PC-9 (cell line): ENCODE data around the gene WASF1. TPM values are rescaled to one million over a fixed set of nuclear protein-coding genes. Genes with fewer than 3 reads are reported as not detected.
A peak's percentile ranks its signal among the peaks of the same experiment; 100 is the strongest.

ENCODE experiments used
- Bru-seq: library from RNA; stranded (reverse); fragments of 400-500 nt; gene quantifications from one replicate; lab custom pipeline; 2021; lab: Mats Ljungman, UMichigan
- BruChase-seq, 2 experiments: library from RNA; stranded (reverse); fragments of 400-500 nt; gene quantifications; one replicate each; lab custom pipeline; 2021; lab: Mats Ljungman, UMichigan
- BruUV-seq: library from RNA; stranded (reverse); fragments of 400-500 nt; replicated peaks from 2 replicates; lab custom pipeline; 2021; lab: Mats Ljungman, UMichigan
- CTCF ChIA-PET: fragments of 300-600 bp; sonication (Branson Sonifier 250); formaldehyde crosslinking; loops from one replicate; lab custom pipeline; 2022; ENCODE audit warnings: antibody characterized with exemption; lab: Charles Lee
- POLR2A ChIA-PET: fragments of 300-600 bp; sonication (Branson Sonifier 250); formaldehyde crosslinking; loops from one replicate; lab custom pipeline; 2022; ENCODE audit warnings: antibody characterized with exemption; ENCODE audit not compliant: unreplicated experiment; lab: Charles Lee
- DNase-seq, 2 experiments: peaks; one replicate each; pipeline versions ENCODE4 v3.0.0 to v3.0.0-alpha.2; 2015 to 2022; ENCODE audit warnings: mixed read lengths in 1 of 2
- H2AFZ ChIP-seq: fragments of 200-600 bp; sonication (generic); 2 replicates; pipeline ENCODE4 v1.8.1; 2017; ENCODE audit warnings: antibody characterized with exemption
- H3F3A ChIP-seq: fragments of 200-600 bp; sonication (generic); 2 replicates; pipeline ENCODE4 v1.8.1; 2017; ENCODE audit warnings: antibody characterized with exemption, mild to moderate bottlenecking, low read depth; ENCODE audit not compliant: insufficient read depth
- H3K27ac ChIP-seq: fragments of 200-600 bp; sonication (generic); 2 replicates; pipeline ENCODE4 v1.6.1; 2016; ENCODE audit warnings: mixed run types
- H3K27me3 ChIP-seq: fragments of 200-600 bp; sonication (generic); 2 replicates; pipeline ENCODE4 v1.6.1; 2016; ENCODE audit warnings: low read depth, mixed run types; ENCODE audit not compliant: insufficient read depth
- H3K36me3 ChIP-seq: fragments of 200-600 bp; sonication (generic); 2 replicates; pipeline ENCODE4 v1.6.1; 2016; ENCODE audit warnings: low read depth, mixed run types
- H3K4me1 ChIP-seq: fragments of 200-600 bp; sonication (generic); replicated peaks from 2 replicates; pipeline ENCODE4 v1.6.1; 2016; ENCODE audit warnings: mixed run types; ENCODE audit not compliant: insufficient read depth
- H3K4me2 ChIP-seq: fragments of 200-600 bp; sonication (generic); 2 replicates; pipeline ENCODE4 v1.6.1; 2017; ENCODE audit warnings: mixed run types
- H3K4me3 ChIP-seq: fragments of 200-600 bp; sonication (generic); 2 replicates; pipeline ENCODE4 v1.6.1; 2016; ENCODE audit warnings: mixed run types
- H3K79me2 ChIP-seq: fragments of 200-600 bp; sonication (generic); 2 replicates; pipeline ENCODE4 v1.6.1; 2017; ENCODE audit warnings: low read depth, mixed run types
- H3K9me2 ChIP-seq: fragments of 200-600 bp; sonication (generic); 2 replicates; pipeline ENCODE4 v1.8.1; 2017; ENCODE audit warnings: mild to moderate bottlenecking; ENCODE audit not compliant: insufficient read depth
- H3K9me3 ChIP-seq: fragments of 200-600 bp; sonication (generic); 2 replicates; pipeline ENCODE4 v1.8.1; 2016; ENCODE audit warnings: low read depth; ENCODE audit not compliant: insufficient read depth
- H4K20me1 ChIP-seq: fragments of 200-600 bp; sonication (generic); 2 replicates; pipeline ENCODE4 v1.8.1; 2017; ENCODE audit not compliant: insufficient read depth
- EZH2 ChIP-seq: fragments of 200-600 bp; sonication (generic); IDR thresholded peaks from 2 replicates; pipeline ENCODE4 v1.8.0; 2017; ENCODE audit warnings: antibody characterized with exemption, low read depth
- intact Hi-C: fragments of 100-400 bp; cut with micrococcal nuclease; formaldehyde crosslinking; loops from one replicate; pipeline ENCODE4 v1.10.0; 2022; ENCODE audit not compliant: unreplicated experiment
- long read RNA-seq: library from polyadenylated mRNA; stranded (forward); transcript quantifications from one replicate; pipeline ENCODE4 v2.0.0, GENCODE V29; 2022
- total RNA-seq: library from RNA; stranded (reverse); gene quantifications from 2 replicates; pipeline ENCODE4 v1.2.3, GENCODE V29; 2021
- TF ChIP-seq, protein P1 (sequence below): fragments of 200-600 bp; sonication (generic); conservative IDR thresholded peaks from 2 replicates; pipeline ENCODE4 v1.6.1; 2017; ENCODE audit warnings: mixed run types, antibody characterized with exemption, mild to moderate bottlenecking, moderate library complexity

WASF1 gene
- 14.8 and 17.0 TPM in 2 replicates for total RNA-seq
- Bru-seq, nascent RNA, result percentile 69 among the genes with signal in this experiment
- percentile 69 among the genes with signal in this experiment for BruChase-seq, experiment 1, labeled RNA remaining after a 2-hour chase
- BruChase-seq, experiment 2, labeled RNA remaining after a 6-hour chase, result percentile 60 among the genes with signal in this experiment
- long read RNA-seq, transcript WASF1-202 (10 exons, 3,075 nt), result minor isoform, 5 of 33 reads
- long read RNA-seq, transcript WASF1-205 (9 exons, 2,675 nt), result major isoform, 13 of 33 reads
- long read RNA-seq, partial matches to known transcripts, result 5 of 33 reads
- long read RNA-seq, other reads (novel, unspliced or antisense), result 9 of 33 reads

DNA sequence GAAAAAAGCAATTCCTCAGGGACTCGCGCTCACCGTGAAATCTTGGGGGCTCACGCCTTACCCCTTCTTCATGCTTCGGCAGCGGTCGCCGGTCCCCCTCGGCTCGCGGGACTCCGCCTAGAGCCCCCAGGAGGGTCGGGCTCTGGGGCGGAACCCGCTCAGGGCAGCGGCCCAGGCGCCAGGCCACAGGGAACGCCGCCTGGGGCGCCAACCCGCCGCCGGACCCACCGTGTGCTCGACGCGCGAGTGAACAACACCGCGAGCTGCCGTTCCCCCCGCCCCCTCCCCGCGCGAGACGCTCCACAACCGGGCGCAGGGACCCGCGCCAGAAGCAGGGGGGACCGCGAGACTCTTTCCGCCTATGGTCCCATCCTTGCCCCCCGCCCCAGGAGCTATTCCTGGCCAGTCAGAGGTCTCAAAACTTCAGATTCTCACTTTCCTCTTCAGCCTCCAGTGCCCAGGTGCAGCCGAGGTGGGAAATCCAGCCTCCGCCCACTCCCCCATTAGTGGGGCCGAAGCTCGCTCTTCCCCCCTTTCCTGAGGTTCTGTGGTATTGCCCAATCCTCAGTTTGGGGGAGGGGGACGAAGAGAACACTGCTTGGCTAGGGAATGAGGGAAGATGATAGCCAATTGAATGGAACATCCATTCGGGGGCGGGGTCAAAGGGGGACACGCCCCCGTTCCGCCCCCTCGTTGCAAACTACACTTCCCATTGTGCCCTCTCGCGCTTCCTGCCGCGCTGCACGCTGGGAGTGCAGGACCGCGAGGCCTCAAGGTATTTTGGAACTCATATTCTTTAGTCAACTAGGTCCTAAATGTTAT, at the start of gene WASF1:
Gene WASF1, minus strand, starts transcription at position 265 of the 822 bp plus-strand sequence. CDS start 52,069 bp downstream, outside the sequence.
- Histone ChIP-seq H2AFZ (peak within 1 kb of the TSS; percentile 97), H3K4me2 (peak within 1 kb of the TSS; percentile 85), H3K4me1 (peaks cover 33% of the 10 kb centered on the region), H3K9me2 (no peaks in the 10 kb centered on the region), H3K27ac (peak within 1 kb of the TSS; percentile 6), H3F3A (peaks cover 3% of the 10 kb centered on the region; the same call in 1 of the 2 replicates), H3K79me2 (peaks cover 68% of the 10 kb centered on the region), H3K27me3 (no peaks in the 10 kb centered on the region), H3K4me3 (peak within 1 kb of the TSS; percentile 72), H3K36me3 (no peaks in the 10 kb centered on the region; the same call in 1 of the 2 replicates), H4K20me1 (peaks cover 19% of the 10 kb centered on the region), H3K9me3 (no peaks in the 10 kb centered on the region)
- no TSS peak for BruUV-seq
- no peak for TF ChIP-seq EZH2
- TF ChIP-seq, protein P1, sequence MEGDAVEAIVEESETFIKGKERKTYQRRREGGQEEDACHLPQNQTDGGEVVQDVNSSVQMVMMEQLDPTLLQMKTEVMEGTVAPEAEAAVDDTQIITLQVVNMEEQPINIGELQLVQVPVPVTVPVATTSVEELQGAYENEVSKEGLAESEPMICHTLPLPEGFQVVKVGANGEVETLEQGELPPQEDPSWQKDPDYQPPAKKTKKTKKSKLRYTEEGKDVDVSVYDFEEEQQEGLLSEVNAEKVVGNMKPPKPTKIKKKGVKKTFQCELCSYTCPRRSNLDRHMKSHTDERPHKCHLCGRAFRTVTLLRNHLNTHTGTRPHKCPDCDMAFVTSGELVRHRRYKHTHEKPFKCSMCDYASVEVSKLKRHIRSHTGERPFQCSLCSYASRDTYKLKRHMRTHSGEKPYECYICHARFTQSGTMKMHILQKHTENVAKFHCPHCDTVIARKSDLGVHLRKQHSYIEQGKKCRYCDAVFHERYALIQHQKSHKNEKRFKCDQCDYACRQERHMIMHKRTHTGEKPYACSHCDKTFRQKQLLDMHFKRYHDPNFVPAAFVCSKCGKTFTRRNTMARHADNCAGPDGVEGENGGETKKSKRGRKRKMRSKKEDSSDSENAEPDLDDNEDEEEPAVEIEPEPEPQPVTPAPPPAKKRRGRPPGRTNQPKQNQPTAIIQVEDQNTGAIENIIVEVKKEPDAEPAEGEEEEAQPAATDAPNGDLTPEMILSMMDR, result no peak
- POLR2A ChIA-PET, result interaction anchor here (0.5 to 0.7 kb wide), 2 partner anchors 312 to 739 kb away, joined by 7 to 10 read pairs; no protein-coding TSS in a partner anchor
- peak; percentile 92 to 97 for DNase-seq
- intact Hi-C loops, result loop anchor here (5.0 kb wide), 1 partner anchor 213 kb away; no protein-coding TSS in a partner anchor
- CTCF ChIA-PET, result interaction anchor here (0.6 kb wide), 3 partner anchors 213 to 1085 kb away, joined by 3 to 5 read pairs (median 4); partner anchors contain the start of gene SESN1

DNA sequence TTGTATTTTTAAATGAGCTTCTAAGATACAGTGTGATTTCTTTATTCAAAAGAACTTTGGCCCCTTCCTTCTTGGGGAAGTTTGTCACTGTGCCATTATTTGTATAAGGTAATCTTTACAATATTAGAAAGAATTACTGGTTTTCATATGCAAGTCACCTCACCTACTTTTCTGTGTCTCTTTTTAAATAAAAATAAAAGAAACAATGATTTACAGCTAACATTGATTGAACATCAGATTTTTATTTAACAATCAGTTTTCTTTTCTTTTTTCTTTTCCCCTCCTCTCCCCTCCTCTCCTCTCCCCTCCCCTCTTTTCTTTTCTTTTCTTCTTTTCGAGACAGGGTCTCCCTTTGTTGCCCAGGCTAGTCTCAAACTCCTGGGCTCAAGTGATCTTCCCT, 46.8 kb upstream of the WASF1 start:
- TF ChIP-seq EZH2, result no peak
- TF ChIP-seq, protein P1, result no peak
- H3K9me3 ChIP-seq, result no peaks in the 10 kb centered on the region
- H3K36me3 ChIP-seq, result peaks cover 9% of the 10 kb centered on the region
- no peak for DNase-seq
- no peak overlapping the region for H3K27ac ChIP-seq
- no peaks in the 10 kb centered on the region for H3K9me2 ChIP-seq
- H3K4me1 ChIP-seq, result no peaks in the 10 kb centered on the region
- no peak overlapping the region for H3K4me2 ChIP-seq
- BruUV-seq, result no TSS peak
- no peaks in the 10 kb centered on the region for H4K20me1 ChIP-seq
- no peaks in the 10 kb centered on the region for H3K27me3 ChIP-seq
- H2AFZ ChIP-seq, result no peak overlapping the region
- no peaks in the 10 kb centered on the region for H3F3A ChIP-seq
- ChIA-PET CTCF (no interaction called here), POLR2A (no interaction called here)
- no peaks in the 10 kb centered on the region for H3K79me2 ChIP-seq
- H3K4me3 ChIP-seq, result no peak overlapping the region
- intact Hi-C loops, result no loop called here

DNA sequence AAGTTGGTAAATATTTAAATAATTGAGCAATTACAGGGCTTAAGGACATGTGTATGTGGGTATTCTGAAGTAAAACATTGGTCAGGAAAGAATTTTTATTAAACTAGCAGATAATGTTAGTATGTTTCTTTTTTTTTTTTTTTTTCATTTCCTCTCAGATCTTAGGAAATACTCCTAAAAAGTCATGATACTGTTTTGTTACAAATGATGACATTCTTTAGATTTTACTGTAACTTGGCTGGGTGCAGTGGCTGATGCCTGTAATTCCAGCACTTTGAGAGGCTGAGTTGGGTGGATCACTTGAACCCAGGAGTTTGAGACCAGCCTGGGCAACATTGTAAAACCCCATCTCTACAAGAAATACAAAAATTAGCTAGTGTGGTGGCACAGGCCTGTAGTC, 42.3 kb upstream of the WASF1 start:
- ChIA-PET POLR2A (no interaction called here), CTCF (no interaction called here)
- H2AFZ ChIP-seq, result no peak overlapping the region
- intact Hi-C loops, result no loop called here
- DNase-seq, result no peak
- H3K4me1 ChIP-seq, result no peaks in the 10 kb centered on the region
- no TSS peak for BruUV-seq
- TF ChIP-seq EZH2, result no peak
- TF ChIP-seq, protein P1, result no peak
- no peaks in the 10 kb centered on the region for H3K9me3 ChIP-seq
- no peaks in the 10 kb centered on the region; the same call in 1 of the 2 replicates for H3K9me2 ChIP-seq
- no peaks in the 10 kb centered on the region for H3K27me3 ChIP-seq
- no peaks in the 10 kb centered on the region for H3F3A ChIP-seq
- H3K4me2 ChIP-seq, result no peak overlapping the region
- no peak overlapping the region for H3K4me3 ChIP-seq
- peaks cover 31% of the 10 kb centered on the region; the same call in 1 of the 2 replicates for H3K36me3 ChIP-seq
- H4K20me1 ChIP-seq, result no peaks in the 10 kb centered on the region
- no peak overlapping the region for H3K27ac ChIP-seq
- H3K79me2 ChIP-seq, result no peaks in the 10 kb centered on the region
